Erythroblast (primary cell): ENCODE results near the gene HPCAL1.

Experiments used
- DNase-seq, 2 experiments: peaks; one replicate each; lab custom pipeline; 2025; lab: John Stamatoyannopoulos, UW
- GATA1 ChIP-seq: IDR thresholded peaks from 2 replicates; pipeline ENCODE4 v1.6.1; 2011; ENCODE audit warnings: low read depth, mild to moderate bottlenecking, control low read depth, low read length, moderate library complexity
- POLR2A ChIP-seq: IDR thresholded peaks from 2 replicates; pipeline ENCODE4 v1.6.1; 2011; ENCODE audit warnings: mild to moderate bottlenecking, low read length

The HPCAL1 gene

DNA sequence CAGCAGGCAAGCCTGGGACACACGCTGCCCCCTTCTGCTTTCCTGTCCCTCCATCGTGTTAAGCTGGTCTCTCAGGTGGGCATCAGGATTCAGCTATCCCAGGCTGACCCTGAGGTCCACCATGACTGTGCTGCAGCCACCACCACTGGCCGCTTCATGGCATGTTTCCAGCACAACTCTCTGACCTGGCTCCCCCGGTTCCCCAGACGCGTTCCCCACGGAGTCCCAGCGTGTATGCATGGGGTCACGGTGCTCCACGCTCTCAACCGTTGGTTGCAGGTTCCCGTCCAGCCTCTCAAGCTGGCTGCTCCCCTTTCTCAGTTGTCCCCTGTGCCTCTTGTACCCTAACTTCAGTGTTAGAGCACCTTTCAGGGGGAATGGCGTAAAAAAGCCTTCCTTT is 20.3 kb downstream of the HPCAL1 start:
- DNase-seq: no peak
- TF ChIP-seq POLR2A: no peak
- TF ChIP-seq GATA1: no peak

DNA sequence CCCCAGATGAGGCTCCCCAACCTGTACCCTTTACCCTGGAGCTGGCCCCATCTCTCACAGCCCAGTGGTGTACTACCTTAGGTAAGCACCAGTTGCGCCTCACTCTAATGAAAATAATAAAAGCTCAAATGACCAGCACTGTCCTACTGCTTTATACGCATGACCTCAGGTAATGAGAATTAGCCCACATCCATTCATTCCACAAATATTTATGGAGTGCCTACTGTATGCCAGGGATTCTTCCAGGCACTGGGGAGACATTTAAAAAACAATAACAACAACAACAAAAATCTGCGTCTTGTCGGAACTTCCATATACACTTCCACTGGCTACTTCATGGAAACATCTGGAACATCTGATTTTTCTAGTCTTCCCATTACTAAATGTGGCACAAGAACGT is 20.8 kb downstream of the HPCAL1 start:
- no peak for DNase-seq
- TF ChIP-seq POLR2A (no peak), GATA1 (no peak)

DNA sequence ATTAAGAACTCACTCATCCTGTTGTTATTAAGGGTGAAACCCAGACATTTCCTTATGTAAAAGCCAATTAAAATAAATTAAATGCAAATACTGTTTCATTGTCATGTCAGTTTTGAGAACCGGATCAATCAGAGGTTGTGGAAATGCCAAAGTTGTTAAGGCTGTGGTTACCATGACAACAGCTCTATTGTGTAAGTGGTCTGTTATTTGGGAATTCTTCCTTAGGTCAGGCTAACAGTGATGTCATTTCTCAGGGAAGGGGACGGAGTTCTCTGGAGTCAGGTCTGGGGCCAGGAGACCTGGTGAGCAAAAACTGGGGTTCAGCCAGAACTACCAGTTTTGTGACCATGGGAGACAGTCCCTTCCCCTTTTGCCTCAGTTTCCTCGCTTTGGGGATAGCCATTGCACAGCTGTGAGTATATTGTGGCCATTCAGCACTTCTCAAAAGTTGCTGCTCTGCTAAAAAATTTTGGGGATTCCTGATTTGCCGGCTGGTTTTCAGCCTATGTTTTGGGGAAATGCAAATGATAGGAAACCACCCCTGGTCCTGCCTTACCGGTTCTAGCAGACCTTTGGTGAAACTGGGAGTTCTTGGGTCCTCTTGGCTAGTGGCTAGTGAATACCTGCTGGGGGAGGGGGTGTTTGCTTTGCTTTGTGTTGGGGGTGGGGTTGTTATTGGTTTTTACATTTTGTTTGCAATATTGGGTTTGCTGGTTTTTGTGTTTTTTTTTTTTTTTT is 21.6 kb downstream of the HPCAL1 start:
- TF ChIP-seq GATA1 (no peak), POLR2A (no peak)
- DNase-seq: no peak

DNA sequence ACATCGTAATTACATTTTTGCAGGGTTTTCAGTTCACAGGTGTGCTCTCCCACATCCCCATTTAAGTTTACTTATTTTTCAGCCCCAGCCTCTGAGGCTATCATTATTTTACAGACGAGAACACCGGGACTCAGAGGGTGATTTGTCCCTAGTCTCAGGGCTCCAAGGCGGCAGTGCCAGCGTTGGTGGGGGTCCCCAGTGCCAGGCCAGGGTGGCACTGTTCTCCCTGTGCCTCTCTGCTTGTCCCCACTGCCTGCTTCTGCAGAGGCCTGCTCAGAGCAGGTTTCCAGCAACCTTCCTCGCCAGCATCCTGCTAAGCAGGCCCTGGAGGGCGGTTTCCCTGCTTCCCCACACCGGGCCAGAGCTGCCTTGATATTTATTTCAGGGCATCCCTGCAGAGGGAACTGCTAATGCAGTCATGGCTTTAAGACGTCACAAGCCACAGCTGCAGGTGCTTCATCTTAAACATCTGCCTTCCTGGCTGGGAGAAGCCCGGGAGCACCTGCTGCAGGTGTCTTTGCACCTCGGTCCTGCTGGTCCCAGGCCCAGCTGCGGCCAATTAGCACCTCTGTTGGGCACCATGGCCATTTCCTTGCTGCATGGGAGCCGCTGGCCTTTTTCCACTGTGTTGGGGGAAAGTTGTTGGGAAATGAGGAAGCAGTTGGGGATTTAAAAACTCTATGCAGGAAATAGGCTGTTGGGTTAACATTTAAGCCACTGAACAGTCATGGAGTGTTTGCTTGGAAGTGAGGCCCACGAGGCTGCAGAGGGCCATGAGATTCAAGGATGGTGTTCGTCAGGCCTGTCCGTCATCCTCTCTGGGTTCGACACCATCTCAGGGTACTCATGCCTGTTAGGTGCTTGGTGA is 22.8 kb downstream of the HPCAL1 start:
- DNase-seq: no peak
- no peak for TF ChIP-seq GATA1
- TF ChIP-seq POLR2A: no peak

DNA sequence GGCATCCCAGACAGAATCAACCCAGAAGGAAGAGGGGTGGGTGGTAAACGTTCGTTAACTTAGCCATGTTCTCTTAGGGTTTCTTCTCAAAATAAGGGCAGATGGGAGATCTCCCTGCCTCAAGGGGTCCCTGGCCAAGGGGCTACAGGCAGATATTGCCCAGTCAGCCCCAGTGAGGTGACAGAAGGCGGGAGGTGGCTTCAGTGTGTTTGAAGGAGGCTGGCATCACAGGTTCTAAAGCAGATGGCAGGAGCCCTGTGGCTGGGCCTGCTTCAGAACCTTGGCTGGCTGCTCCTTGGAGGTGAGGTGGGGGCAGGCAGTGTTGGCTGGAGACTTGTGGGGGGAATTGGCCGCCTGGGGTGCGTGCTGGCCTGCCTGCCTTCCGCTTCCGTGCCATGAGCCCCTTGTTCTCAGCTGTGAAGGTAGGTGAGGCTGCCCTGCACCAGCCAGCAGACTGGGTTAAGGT is 23.5 kb downstream of the HPCAL1 start:
- TF ChIP-seq GATA1: no peak
- TF ChIP-seq POLR2A: no peak
- no peak for DNase-seq

DNA sequence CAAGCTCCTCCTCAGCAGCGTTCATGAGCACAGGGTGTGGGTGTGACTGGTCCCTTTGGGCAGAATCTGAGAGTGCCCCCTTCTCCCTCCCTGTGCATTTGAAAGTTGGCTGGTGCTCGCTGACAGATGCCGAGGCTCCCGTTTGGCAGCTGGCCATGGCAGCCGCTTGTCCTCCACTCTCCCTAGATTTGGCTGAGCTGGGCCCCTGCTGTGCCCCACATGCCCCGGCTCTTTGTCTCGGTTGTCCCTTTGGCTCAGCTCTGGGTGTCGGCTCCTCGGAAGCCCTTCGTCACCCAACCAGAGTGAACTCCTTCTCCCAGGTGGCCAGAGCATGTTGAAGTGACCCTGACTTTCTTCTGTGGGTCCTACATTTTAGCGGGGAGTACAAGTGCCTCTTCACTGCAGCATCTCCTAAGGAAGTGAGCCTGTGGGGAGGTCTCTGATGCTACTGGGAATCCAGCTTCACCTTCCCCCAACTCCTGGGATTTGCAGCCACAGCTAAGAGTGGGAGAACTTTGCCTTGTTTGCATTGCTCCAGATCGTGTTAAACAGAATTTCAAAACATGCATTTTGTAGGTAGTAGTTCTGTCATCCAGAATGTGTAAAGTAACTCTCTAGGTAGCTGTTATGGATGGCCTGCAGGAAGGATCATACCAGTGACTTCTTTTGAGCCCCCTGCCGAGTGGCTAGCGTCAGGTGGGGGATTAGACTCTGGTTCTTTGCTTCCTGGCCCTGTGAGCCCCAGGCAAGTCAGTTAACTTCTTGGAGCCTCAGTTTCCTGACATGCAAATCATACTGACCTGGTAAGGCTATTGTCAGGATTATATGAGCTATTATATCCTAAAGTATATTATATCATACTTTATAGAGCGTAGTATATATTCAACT is 24.2 kb downstream of the HPCAL1 start:
- no peak for DNase-seq
- no peak for TF ChIP-seq GATA1
- no peak for TF ChIP-seq POLR2A

DNA sequence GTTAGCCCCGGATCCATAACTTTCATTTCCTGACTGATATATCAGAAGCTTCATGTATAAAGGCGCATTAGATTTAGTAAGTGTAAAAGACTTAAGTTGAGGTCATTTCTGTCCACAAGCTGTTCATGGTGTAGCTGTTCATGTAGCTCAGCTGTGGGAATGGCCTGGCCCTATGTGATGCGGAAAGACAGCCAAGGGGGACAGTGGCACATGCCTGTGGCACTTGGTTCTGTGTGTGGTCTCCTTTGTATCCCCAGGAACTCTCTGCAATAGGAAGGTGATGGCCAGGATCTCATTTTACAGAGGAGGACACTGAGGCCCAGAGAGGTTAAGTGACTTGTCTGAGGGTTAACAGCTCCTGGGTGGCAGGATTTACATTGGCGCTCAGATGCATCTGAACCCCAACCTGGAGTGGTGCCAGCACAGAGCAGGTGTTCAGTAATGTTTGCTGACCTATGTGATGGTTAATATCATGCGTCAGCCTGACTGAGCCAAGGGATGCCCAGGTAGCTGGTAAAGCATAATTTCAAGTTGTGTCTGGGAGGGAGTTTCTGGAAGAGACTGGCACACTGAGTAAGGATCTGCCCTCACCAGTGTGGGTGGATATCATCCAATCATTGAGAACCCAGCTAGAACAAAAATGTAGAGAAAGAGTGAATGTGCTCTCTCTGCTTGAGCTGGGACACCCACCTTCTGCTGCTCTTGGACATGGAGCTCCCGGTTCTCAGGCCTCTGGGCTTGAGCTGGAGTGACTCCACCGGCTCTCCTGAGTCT is 25.4 kb downstream of the HPCAL1 start:
- no peak for TF ChIP-seq POLR2A
- no peak for TF ChIP-seq GATA1
- no peak for DNase-seq

DNA sequence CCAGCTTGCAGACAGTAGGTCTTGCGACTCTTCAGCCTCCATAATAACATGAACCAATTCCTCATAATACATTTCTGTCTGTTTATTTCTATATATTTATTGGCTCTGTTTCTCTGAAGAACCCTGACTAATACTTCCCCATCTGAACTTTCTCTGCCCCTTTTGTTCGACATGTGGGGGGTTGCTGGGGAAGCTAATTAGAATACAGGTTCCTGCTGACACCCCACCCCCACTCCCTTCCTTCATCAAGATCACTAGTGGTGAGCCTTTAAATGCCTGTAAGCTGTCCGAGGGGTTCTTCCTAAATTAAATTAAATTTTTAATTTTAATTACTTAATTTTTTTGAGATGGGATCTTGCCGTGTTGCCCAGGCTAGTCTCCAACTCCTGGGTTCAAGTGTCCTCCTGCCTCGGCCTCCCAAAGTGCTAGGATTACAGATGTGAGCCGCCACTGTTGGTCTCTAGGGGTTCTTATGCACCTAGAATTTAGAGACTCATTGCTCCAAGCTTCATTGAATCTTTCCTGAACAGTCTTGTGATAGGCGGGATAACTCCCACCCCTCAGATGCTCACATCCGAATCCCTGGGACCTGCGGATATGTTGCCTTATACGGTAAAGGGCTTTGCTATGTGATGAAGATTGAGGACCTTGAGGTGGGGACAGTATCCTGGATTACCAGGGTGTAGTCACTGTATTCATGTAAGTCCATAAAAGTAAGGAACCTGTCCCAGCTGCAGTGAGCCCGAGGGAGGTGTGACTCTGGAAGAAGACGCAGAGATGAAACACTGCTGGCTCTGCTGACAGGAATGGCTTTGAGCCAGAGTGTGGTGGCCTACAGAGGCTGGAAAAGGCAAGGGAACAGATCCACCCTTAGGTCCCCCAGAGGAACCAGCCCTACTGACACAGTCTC is 26.2 kb downstream of the HPCAL1 start:
- DNase-seq: no peak
- TF ChIP-seq POLR2A (no peak), GATA1 (no peak)

DNA sequence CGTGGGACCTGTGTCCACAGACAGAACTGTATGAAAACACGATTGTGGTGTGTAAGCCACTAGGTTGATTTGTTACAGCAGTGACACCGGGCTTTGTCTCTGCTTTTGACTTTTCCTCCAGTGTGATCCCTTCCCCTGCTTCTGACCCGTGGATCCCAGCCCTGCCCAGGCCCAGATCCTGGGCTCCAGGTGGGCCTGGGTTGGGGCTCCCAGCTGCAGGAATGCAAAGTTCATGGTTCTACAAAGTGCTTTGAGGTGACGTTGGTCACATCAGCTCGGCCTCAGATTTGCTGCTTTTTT is 26.8 kb downstream of the HPCAL1 start:
- TF ChIP-seq POLR2A (no peak), GATA1 (no peak)
- no peak for DNase-seq

DNA sequence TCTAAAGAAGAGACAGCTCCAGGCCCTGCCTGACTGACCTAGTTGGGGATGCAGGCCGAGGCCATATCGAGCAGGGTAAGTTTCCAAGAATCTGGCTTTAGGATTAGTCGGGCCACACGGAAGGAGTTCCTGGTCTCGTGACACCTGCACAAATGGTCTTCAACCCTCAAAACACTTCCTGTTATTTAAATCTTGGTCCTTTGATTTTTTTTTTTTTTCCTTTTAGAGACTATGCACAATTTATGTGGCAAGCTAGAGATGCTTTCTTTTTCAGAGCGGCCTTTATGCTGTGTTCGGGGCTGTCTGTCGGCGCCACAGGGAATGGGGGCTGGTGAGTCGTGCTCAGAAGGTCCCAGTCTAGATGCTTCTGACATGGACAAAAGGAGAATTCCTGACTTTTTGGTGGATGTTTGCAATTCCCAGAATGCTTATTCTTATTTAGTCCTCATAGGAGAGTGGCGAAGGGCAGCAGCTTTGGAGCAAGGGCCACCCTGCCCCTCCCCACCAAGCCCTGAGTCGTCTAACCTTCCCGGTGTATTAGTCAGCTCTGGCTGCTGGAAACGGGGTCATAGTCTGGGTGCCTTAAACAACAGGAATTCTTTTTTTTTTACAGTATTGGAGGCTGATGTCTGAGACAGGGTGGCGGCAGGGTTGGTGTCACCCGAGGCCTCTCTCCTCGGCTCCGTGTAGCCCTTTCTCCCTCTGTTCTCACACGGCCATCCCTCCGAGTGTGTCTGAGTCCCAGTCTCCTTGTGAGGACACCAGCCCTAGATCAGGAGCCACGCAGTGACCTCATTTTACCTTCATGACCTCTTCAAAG is 27.4 kb downstream of the HPCAL1 start:
- DNase-seq: no peak
- TF ChIP-seq POLR2A (no peak), GATA1 (no peak)

DNA sequence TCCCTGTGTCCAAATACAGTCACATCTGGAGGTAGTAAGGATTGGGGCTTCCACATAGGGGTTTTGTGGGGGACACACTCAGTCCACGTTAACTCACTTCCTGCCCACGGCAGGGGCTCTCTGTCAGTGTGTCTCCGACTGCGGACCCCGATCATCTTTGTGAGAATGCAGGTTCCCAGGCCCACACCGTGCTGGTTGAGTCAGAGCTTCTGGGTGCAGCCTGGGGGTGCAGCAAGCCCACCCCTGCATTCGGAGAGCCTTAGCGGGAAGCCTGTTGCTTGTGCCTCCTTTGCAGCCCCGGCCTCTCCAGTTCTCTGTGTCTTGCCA is 28.0 kb downstream of the HPCAL1 start:
- DNase-seq: no peak
- TF ChIP-seq GATA1 (no peak), POLR2A (no peak)
